Midbrain (tissue), 1 donor: Measurements from ENCODE around the gene CHMP4B.

Source experiments
- DNase-seq: peaks from one replicate; lab custom pipeline; 2025; lab: John Stamatoyannopoulos, UW

Gene CHMP4B

DNA sequence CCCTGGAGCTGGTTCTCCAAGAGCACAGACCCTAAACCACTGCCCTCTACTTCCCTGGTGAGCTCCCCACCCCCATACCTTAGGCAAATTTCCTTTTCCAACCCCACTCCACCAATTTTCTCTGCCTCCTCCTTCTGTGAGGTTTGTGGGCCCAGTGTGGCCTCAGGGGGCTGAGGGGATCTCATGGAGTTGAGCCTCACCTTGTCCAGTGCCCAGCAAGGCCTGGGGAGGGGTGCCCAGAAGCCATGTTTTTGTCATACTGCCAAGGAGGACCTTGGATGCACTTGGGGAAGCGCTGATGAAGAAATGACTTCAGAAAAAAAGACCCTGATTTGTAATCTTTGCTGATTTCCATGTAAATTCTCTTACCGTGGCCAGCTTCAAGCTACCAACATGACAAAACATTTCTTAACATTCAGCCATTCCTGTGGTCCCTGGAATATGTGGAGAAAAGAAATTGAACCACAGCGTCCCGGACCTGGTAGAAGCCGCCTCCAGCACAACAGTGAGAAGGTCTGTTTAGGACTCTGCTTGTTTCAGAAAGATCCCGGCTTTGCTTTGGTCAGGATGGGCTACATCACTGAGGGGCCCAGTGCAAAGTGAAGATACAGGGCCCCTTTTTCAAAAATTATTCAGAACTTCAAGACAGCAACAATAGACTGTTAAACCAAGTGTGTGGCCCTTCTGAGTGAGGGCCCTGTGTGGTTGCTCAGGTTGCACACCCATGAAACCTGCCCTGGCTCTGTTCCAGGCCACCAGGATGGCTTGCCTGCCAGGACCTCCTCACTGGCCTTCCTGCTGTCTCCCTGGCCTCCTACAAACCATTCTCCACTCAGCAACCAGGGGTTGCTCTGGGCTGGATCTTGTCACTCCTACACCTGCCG, 52.5 kb downstream of the CHMP4B start:
- DNase-seq = no peak

DNA sequence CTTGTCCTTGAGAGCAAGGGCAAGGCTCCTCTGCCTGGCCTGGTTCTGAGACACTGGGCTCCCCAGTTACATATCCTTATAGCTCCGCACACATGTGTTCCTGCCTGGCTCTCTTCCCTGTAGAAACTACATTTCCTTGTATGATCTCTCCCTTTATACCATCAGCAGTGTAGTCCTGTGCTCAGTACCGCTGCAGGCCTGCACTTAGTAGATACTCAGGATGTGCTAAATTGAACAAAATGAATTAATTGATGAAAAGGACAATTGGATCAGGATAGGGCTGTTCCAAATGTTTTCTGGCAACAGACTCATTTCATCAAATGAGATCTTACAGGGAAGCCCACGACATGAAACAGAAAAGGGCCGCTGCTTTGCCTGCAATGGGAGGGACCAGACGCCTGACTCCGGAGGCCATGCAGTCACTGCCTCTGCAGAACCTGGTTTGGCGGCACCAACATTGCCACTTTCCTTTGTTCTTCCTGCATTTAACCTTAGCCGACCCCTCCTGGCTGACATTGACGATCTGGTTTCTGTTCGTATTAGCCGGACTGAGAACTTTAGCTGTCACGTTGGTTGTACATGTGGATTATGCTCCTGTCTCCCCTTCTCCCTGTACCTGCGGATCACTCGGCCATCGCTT, 53.3 kb downstream of the CHMP4B start:
- DNase-seq = no peak

DNA sequence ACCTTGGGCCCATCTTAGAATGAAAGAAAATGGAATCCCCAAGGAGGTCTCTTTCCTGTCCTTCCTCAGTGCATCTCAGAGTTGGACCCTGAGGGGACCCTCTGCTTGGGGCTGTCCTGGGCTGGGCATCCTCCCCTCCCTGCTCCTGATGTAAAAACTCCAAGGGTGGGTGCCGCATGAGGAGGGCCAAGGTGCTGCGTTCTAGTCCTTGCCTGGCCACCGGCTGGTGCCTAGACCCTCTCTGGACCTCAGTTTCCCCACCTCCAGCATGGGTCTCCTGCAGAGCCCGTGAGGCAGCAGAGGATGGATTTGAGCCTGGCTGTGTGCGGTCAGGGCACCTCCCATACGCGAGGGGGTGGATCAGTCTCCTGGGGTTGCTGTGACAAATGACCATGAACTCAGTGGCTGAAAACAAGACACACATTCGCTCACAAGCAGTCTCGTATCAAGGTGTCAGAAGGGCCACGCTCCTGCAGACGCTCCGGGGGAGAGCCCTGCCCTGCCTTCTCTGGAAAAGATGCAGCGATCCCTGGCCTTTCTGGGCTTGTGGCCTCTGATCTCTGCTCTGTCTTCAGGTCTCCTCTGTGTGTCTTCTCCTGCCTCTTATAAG, 54.7 kb downstream of the CHMP4B start:
- DNase-seq = no peak

DNA sequence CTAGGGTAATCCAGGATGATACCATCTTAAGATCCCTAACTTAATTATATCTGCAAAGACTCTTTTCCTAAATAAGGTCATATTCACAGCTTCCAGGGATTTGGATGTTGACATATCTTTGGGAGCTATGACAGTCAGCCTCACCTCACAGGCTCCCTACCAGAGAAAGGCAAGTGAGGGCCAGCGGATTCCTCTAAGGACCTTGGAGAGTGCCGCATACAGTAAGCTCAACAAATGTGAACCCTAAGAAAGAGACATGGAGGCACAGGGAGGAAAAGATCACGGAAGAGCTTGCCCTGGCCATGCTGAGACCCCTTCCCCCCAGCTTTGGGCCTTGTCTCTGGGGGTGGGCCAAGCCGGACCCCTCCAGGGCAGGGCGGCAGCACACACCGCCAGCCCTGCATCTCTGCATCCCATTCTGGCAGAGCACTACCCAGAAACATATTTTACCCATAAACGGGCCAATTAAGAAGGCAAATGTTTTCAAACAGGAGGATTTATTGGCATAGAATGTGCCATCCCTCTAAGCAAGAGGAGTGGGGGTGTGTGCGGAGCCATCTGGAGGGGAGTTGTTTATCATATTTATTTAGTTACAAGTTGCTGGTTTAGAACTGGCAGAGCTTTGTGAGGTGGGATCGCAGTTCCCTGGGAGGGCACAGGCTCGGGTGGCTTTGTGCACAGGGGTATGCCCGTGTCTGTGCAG, 55.4 kb downstream of the CHMP4B start:
- no peak for DNase-seq

DNA sequence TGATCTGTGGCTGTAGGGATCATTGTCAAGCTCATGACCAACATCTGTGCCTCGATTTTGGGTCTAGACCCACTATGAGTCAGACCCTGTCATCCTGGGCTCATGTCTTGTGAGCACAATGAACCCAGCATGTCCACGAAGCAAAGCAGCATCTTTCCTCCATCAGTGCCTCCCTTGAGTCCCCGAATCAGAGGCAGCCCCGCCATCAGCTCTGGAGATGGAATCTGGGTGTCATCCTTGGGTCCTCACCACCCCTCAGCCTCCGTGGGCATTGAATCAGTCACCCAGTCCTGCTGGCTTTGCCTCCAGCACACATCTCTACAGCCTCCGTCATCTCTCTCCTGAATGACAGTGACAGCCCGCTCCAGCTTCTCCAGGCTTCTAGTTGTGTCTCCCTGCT, 56.9 kb downstream of the CHMP4B start:
- no peak for DNase-seq

DNA sequence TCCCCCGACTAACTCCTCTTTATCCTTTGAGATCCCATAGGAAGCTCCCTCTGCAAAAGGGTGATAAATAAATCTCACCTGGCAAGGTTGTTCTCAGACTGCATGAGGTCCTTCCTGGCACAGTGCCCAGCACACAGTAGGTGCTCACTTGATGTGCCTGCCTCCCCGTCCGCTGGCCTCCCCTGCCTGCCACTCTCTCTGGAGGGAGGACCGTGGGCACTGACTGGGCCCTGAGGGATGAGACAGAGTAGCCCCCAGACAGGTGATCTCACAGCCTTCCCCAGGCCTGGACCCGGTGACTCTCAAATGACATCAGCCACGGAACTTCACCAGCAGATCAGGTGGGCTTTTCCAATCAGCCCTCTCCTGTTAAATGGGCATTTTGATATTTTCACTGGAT, 57.4 kb downstream of the CHMP4B start:
- no peak for DNase-seq

DNA sequence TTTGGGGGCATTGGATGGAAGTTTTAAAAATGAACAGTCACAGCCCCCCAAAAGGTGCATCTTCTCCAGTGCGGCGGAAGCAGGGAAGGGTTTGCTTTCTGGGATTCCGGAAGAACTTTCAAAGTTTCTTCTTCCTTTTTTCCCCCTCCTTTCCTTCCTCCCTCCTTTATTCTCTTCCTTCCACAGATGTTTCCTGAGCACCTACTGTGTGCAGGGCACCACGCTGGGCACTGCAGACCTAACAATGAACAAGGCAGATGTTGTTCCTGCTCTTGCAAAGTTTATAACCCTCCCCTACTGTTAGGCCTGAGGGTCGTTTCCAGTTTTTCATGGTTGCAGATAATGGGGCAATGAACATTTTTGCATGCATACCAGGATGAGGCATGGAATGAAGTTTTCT, 58.1 kb downstream of the CHMP4B start:
- no peak for DNase-seq

DNA sequence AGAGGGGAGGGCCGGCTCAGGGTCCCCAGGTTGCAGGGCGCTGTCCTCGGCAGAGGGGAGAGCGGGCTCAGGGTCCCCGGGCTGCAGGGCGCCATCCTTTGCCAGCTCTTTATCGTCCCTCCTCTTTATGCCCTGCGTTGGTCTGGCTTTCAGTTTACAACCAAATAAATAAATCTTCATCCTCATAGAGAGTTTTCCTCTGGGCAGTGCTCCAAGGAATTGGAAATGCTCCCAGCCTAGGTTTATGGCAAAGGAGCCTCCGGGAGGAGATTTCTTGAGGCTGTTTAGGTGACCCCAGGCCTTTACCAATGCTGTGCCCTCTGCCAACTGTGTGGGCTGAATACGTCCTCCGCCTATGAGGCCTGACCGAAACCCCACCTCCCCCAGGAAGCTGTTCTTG, 60.2 kb downstream of the CHMP4B start:
- DNase-seq = no peak

DNA sequence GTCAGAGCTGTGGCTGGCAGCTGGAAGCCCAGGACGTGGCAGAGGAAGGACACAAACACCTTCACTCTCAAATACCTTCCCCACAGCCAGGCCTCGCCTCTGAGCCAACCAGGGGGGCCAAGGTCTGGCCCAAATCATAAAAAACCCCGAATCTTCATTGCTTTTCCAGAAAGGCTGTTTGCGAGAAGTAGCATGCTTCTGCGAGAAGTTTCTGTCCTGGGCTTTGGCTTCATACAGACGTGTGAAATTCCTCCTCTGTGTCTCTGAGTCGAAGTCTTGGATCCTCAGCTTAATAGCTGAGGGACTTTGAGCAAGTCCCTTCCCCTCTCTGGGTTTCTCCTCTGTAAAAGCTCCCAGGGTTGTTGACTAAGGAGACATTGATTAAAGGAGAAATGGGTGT, 63.0 kb downstream of the CHMP4B start:
- DNase-seq = no peak

DNA sequence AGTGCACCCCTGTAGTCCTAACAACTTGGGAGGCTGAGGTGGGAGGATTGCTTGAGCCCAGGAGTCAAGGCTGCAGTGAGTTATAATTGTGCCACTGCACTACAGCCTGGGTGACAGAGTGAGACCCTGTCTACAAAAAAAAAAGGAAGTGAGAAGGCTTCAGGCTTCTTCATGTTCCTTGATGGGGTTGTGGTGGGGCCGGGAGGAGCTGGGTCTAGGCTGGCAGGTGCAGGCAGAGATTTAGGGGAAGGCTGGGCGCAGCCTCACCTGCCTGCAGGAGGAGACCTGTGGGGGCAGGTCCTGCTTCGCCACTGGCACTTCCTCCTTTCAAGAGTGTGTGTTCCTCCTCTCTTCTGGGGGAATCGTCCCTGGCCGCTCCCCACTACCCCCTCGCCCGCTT, 63.9 kb downstream of the CHMP4B start:
- DNase-seq = no peak

DNA sequence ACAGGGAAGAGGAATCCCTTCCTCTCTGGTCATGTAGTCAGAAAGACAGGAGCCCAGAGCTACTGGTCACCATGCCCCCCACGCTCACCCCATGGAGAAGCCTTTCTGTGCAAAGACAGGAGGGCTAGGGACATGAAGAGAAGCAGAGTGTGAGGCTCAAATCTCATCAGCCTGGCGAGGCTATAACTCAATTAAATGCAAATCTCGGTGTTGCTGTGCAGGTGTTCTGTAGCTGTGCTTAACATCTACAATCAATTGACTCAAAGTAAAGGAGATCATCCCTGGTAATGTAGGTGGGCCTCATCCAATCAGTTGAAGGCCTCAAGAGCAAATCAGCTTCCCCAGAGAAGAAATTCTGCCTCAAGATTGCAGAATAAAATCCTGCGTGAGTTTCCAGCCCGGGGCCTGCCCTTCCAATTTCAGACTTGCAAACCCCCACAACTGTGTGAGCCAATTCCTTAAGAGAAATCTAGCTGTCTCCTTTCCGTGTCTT, 64.4 kb downstream of the CHMP4B start:
- no peak for DNase-seq

DNA sequence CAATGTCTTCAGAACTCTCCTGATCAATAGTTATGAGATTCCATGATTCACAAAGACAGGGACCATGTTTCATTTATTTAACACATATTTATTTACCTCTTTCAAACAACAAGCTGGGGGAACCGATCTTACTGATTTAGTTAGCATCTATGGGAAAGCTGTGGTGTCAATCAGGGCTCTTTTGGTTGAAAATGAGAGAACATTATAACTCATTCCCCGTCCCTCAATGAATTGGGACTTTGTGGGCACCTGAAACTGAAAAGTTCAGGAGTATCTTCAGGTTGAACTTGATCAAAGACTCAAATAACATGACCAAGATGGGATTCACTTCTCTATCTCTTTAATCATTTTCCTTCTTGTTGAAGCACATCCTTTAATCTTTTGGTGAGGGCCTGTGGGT, 67.4 kb downstream of the CHMP4B start:
- no peak for DNase-seq

DNA sequence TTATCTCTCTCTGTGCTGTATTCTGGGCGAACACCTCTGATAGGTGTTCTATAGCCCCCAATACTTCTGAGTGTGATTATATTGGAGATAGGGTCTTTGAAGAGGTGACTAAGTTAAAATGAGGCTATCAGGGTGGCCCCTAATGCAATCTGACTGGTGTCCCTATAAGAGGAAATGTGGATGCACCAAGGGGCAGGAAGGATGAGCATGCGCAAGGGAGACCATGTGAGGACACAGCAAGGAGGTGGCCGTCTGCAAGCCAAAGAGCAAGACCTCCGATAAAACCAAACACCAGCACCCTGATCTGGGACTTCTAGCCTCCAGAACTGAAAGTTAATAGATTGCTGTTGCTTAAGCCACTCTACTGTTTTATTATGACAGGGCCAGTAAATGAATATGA, 69.2 kb downstream of the CHMP4B start:
- no peak for DNase-seq

DNA sequence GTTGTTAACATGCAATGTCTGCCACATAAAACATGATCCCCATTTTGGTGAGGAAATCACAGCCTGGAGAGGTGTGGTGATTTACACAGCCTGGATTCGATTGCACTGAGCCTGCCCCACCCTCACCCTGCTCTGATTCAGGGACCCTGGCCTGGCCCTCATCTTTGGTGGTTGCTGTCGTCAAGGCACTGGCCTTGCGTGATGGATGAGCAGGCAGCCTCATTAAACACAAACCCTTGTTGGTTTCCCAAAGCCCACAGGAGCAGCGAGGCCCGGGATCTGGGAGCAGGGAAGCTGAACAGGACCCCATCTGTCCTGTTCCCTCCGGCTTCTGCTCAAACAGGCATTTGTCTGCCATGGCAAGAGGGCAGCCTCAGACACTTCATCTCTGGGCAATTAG, 70.8 kb downstream of the CHMP4B start:
- no peak for DNase-seq

DNA sequence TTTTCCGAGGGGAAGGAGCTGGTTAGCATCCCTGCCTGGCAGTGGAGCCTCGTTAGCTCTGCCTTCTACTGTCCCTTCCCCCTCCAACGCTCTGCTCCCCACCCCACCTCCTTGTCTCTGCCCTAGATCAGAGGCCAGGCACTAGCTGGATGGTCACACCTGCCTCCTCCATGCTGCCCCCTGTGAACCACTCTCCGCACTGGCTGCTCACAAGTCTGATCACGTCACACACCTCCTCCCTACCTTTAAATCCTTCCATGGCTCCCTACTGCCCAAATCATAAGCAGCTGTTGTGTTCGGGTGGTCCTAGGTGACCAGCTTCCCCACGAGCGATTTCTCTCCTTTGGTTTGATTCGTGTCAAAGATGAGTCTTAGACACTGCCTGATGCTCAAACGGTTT, 71.3 kb downstream of the CHMP4B start:
- DNase-seq = no peak

DNA sequence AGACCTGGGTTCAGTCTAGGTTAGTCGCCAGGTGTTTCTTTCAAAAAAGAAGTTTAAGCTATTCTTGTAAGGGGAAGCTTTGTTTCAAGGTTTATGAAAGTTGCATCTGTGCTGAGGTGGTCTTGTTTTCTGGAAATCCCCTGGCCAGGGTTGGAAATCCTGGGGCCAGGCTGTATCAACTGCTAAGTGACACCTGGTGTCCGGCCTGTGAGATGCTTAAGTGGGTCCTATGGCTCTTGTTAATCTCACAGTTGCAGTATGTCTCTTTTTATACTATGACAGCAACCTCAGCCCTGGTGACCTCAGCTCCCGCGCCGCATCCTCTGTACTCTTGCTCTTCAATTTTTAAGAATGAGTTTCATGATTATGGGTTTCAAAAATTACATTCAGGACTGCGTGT, 72.0 kb downstream of the CHMP4B start:
- no peak for DNase-seq

DNA sequence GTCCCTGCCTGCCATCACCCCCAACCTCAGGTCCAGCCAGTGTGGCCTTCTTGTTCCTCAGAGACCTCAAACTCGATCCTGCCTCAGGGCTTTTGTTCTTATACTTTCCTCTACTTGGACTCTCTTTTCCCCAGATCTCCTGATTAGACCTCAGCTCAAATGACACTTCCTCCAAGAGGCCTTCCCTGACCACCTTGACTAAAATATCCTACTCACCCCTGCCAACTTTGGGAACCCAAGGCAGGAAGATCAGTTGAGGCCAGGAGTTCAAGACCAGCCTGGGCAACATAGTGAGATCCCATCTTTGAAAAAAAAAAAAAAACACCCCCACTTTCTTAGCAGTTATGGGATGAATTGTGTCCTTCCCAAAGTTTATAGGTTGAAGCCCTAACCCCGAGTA, 73.5 kb downstream of the CHMP4B start:
- no peak for DNase-seq

DNA sequence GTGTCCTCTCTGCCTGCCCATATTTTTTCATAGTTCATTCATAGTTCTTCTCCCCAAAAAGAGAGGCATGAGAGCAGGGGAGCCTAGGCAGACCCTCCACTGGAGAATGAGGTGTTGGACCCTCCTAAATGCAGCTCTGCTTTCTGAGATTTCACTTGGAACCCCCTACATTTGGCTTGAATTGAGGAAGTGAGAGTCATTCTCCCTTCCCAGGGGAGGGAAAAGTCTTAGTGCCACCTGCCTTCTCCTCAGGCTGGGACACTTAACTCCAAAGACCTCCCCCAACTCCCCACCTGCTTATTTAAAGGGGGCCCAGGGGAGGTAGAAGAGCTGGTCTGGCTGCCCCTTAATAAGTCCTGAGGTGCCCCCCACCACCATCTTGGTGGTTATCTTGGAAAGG, 78.2 kb downstream of the CHMP4B start:
- DNase-seq = no peak

DNA sequence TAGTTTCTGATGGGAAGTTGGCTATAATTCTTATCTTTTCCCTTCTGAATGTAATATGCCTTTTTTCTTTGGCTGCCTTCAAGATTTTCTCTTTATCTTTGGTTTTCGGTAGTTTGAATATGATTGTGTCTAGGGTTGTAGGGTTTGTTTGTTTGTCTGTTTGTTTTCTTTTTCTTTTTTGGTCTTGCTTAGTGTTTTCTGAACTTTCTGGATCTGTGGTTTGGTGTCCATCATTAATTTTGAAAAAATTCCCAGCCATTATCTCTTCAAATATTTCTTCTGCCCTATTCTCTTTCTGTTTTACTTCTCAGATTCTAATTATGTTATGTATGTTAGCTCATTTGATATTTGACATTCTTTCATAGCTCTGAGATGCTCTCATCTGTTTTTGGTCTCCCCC, 79.4 kb downstream of the CHMP4B start:
- DNase-seq = no peak

DNA sequence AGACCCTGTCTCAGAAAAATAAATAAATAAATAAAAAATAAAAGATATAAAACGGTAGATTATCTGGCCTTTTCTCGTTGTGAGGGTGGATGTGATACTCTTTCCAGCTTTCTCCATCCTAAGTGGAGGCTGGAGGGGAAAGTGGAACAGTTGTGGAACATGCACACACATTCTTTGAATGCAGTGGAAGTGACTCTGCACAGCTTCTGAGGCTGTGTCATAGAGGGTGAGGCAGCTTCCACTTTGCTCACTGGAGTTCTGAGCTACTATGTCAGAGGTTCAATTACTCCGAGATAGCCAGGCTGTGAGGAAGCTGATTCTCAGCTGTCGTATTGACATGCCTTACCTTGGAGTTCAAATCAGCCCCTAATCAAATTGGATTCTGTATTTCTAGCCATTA, 82.2 kb downstream of the CHMP4B start:
- DNase-seq = no peak

DNA sequence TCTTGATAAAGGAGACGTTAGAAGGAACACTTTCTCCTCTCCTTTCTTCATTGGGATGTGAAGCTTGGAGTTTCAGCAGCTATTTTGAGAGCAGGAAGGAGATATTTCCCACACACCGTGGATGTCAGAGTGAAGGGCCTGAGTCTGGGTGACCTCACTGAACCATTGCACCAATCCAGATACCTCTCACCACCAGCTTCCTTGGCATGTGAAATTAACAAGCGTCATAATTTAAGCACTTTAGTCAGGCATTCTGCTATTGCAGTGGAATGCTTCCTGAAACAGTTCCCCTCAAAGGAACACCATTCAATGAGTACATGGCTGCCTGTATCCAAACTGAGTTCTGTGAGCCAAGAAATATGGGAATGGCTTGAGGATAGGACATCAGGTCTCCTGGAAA, 83.7 kb downstream of the CHMP4B start:
- no peak for DNase-seq

DNA sequence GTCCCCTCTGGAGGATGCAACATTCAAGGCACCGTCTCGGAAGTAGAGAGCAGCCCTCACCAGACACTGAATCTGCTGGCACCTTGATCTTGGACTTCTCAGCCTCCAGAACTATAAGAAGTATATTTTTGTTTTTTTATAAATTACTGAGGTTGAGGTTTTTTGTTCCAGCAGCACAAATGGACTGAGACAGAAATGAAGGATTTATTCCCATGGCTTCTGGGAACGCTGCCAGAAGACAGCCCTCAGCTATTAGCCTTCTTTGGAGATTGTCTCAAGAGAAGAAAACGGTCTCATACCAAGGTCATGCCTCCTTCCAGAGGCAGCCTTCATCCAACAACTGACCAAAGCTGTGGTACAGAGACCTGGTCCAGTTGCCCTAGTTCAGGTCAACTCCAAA, 85.4 kb downstream of the CHMP4B start:
- no peak for DNase-seq
